HG02884 (cell line): Measurements from ENCODE around the gene MTHFSD.

Experiments used
- ATAC-seq: cut with Tn5 transposase; IDR thresholded peaks from one replicate; pipeline ENCODE4 v1.9.1; 2021; ENCODE audit warnings: mild to moderate bottlenecking, moderate library complexity; ENCODE audit not compliant: unreplicated experiment

Gene MTHFSD

GRCh38 chr16:86570558-86571529 lies 15.8 kb upstream of the MTHFSD start:
- no peak for ATAC-seq

- ATAC-seq: no peak
Observed at GRCh38 chr16:86569701-86570447, 14.8 kb upstream of the MTHFSD start.

DNA sequence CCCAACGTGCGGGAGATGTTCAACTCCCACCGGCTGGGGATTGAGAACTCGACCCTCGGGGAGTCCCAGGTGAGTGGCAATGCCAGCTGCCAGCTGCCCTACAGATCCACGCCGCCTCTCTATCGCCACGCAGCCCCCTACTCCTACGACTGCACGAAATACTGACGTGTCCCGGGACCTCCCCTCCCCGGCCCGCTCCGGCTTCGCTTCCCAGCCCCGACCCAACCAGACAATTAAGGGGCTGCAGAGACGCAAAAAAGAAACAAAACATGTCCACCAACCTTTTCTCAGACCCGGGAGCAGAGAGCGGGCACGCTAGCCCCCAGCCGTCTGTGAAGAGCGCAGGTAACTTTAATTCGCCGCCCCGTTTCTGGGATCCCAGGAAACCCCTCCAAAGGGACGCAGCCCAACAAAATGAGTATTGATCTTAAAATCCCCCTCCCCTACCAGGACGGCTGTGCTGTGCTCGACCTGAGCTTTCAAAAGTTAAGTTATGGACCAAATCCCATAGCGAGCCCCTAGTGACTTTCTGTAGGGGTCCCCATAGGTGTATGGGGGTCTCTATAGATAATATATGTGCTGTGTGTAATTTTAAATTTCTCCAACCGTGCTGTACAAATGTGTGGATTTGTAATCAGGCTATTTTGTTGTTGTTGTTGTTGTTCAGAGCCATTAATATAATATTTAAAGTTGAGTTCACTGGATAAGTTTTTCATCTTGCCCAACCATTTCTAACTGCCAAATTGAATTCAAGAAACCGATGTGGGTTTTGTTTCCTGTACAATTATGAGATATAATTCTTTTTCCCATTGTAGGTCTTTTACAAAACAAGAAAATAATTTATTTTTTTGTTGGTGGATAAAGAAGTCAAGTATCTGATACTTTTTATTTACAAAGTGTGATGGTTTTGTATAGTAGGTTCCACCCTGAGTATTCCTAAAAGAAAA lies 13.9 kb upstream of the MTHFSD start:
- no peak for ATAC-seq

DNA sequence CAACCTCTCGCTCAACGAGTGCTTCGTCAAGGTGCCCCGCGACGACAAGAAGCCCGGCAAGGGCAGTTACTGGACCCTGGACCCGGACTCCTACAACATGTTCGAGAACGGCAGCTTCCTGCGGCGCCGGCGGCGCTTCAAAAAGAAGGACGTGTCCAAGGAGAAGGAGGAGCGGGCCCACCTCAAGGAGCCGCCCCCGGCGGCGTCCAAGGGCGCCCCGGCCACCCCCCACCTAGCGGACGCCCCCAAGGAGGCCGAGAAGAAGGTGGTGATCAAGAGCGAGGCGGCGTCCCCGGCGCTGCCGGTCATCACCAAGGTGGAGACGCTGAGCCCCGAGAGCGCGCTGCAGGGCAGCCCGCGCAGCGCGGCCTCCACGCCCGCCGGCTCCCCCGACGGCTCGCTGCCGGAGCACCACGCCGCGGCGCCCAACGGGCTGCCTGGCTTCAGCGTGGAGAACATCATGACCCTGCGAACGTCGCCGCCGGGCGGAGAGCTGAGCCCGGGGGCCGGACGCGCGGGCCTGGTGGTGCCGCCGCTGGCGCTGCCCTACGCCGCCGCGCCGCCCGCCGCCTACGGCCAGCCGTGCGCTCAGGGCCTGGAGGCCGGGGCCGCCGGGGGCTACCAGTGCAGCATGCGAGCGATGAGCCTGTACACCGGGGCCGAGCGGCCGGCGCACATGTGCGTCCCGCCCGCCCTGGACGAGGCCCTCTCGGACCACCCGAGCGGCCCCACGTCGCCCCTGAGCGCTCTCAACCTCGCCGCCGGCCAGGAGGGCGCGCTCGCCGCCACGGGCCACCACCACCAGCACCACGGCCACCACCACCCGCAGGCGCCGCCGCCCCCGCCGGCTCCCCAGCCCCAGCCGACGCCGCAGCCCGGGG lies 12.9 kb upstream of the MTHFSD start:
- no peak for ATAC-seq

DNA sequence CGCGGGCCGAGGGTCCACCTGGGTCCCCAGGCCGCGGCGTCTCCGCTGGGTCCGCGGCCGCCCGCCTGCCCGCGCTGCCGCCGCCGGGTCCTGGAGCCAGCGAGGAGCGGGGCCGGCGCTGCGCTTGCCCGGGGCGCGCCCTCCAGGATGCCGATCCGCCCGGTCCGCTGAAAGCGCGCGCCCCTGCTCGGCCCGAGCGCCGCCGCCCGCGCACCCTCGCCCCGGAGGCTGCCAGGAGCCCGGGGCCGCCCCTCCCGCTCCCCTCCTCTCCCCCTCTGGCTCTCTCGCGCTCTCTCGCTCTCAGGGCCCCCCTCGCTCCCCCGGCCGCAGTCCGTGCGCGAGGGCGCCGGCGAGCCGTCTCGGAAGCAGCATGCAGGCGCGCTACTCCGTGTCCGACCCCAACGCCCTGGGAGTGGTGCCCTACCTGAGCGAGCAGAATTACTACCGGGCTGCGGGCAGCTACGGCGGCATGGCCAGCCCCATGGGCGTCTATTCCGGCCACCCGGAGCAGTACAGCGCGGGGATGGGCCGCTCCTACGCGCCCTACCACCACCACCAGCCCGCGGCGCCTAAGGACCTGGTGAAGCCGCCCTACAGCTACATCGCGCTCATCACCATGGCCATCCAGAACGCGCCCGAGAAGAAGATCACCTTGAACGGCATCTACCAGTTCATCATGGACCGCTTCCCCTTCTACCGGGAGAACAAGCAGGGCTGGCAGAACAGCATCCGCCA lies 12.1 kb upstream of the MTHFSD start:
- no peak for ATAC-seq

- no peak for ATAC-seq
Observed at GRCh38 chr16:86566601-86566965, 11.5 kb upstream of the MTHFSD start, which contains the start of gene FOXC2. Gene FOXC2 (plus strand): TSS chr16:86566829. CDS start chr16:86567336, 507 bp downstream.

DNA sequence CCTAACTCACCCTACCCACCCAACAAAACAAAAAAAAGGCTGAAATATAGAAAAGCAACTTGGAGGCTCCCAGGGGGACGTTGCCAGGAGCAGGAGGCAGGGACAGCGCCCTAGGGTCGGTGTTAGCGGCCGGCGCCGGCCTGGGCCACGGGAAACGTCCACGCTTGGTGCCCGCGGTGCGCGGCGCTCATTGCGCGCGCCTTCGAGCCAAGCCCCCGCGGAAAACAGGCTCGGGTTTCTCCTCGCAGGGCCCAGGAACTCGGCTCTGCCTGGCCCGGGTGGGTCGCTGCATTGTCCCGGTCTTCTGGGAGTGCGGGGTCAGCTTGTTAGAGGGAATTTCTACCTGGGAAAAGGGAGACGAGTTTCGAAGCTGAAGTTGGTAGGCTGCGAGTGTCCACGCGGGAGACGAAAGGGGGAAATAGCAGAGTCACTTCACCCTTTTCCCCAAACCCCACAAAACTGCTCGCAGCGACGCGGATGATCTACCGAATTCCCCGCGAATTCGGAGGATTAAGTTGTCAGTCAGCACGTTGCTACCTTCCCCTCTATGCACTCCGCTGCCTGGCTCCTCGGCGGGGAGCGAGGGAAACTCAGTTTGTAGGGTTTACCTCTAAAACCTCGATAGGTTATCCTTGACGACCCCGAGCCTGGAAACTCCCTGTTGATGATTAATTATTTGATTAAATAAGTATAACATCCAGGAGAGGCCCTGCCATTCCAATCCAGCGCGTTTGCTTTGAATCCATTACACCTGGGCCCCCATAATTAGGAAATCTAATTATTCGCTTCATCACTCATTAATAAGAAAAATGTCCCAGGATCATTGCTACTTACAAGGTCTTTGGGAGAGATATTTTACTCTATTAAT lies 10.8 kb upstream of the MTHFSD start:
- ATAC-seq: no peak

DNA sequence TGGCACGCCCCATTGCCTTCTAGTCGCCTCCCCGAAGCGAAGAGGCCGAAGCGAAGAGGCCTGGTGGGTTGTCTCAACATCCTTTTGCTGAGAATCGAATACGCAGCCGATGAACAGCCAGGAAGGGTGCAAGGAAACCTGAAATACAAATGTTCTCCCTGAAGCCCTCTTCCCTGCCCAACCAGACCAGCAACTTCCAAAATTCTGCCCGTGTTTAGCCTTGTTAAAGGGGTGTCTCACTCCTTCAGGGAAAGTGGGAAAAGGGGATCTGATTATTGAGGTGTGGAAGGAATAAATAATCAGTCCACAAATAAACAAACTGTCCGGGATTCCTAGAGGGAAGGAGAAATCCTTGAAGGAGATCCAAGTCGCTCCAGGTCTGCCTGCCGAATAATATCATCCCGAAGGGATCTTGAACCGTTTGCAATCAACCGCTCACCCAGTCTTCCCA lies 10.2 kb upstream of the MTHFSD start:
- ATAC-seq: no peak

- no peak for ATAC-seq
Observed at GRCh38 chr16:86563469-86564345, 8.7 kb upstream of the MTHFSD start.

DNA sequence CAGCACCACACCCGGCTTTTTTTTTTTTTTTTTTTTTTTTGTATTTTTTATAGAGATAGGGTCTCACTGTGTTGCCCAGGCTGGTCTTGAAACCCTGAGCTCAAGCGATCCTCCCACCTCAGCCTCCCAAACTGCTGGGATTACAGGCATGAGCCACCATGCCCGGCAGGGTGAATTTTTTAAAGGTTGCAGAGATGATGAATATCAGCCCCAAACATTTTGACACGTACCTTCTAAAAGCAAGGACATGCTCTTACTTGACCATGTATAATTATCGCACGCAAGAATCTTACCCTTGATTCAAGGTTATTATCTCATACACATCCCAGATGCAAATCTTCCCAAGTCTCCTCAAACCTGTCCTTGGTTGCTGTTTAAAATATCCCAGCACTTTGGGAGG lies 7.3 kb upstream of the MTHFSD start:
- ATAC-seq: no peak

DNA sequence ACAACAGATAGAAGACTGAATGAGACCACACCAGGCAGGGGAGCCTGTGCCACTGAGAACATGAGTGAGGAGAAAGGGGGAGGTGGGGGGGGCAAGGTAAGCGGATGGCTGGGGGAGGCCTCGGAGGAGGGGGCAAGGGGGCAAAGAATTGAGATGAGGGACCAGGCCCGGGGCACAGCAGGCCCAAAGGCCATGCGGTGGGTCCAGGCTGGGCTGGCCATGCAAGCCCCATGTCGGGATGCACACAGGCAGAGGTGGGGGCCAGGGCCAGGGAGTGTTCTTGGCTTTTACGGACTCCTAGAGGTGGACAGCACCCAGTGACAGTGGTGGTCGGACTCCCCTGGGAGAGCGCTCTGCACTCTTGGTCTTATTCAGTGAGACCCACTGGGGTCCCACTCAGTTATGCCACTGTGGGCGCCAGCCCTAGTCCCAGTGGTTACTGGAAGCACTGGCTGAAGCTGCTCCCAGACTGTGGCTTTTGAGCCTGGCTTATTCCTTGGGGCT lies 4.8 kb upstream of the MTHFSD start:
- no peak for ATAC-seq

GRCh38 chr16:86558355-86559193 lies 3.5 kb upstream of the MTHFSD start:
- no peak for ATAC-seq

DNA sequence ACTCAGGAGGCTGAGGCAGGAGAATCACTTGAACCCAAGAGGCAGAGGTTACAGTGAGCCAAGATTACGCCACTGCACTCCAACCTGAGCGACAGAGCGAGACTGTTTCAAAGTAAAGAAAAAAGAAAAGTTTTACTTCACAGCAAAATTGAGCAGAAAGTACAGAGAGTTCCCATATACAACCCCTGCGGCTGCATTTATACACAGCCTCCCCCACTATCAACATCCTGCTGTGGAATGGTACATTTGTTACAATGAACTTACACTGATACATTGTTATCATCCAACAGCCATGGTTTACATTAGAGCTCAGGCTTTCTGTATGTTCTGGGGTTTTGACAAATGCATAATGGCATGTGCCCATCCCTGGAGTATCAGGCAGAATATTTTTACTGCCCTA lies 2.6 kb upstream of the MTHFSD start:
- ATAC-seq: no peak

- no peak for ATAC-seq
Observed at GRCh38 chr16:86556576-86556975, 1.5 kb upstream of the MTHFSD start.

- no peak for ATAC-seq
Observed at GRCh38 chr16:86555704-86556075, 655 bp upstream of the MTHFSD start.

DNA sequence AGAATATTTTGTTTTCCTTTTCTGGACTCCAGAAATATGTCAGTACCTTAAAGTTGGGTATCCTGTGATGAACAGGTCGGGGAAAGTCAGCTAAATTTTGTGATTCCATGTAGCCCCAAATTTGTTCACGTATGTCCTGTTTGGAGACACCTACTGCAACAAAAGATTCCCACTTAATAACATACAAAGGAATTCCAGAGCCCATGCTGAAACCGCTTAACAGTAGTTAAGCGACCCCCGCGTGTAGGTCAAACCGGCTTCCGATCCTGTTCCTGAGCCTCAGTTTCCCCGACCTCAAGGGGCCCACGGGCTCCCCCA lies 477 bp downstream of the MTHFSD start:
- ATAC-seq: no peak
